OCI-LY3 (cell line): Measurements from ENCODE around the gene DNM3.

ENCODE experiments used
- EZH2phosphoT487 ChIP-seq: fragments of 200-600 bp; shearing (Covaris generic); IDR thresholded peaks from 2 replicates; pipeline ENCODE4 v1.6.1; 2018; ENCODE audit warnings: antibody characterized with exemption, mixed run types, low read depth
- TF ChIP-seq, protein P1 (sequence below): fragments of 200-600, 300-600 bp; sonication (generic); IDR thresholded peaks from 2 replicates; pipeline ENCODE4 v1.5.1; 2014; ENCODE audit warnings: antibody characterized with exemption, low read length, low read depth

DNA sequence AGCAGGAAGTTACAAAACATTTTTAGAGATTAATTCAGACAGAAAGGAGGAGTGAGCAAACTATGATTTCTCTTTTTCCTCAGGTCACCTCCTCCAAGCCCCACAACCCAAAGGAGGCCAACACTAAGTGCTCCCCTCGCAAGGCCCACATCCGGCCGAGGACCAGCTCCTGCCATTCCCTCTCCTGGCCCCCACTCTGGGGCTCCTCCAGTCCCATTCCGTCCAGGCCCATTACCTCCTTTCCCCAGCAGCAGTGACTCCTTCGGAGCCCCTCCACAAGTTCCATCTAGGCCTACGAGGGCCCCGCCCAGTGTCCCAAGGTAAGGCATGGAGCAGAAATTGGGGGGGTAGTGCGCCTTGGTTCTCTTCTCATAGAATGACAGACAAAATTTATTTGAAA is 547.2 kb downstream of the DNM3 start:
- TF ChIP-seq, protein P1, sequence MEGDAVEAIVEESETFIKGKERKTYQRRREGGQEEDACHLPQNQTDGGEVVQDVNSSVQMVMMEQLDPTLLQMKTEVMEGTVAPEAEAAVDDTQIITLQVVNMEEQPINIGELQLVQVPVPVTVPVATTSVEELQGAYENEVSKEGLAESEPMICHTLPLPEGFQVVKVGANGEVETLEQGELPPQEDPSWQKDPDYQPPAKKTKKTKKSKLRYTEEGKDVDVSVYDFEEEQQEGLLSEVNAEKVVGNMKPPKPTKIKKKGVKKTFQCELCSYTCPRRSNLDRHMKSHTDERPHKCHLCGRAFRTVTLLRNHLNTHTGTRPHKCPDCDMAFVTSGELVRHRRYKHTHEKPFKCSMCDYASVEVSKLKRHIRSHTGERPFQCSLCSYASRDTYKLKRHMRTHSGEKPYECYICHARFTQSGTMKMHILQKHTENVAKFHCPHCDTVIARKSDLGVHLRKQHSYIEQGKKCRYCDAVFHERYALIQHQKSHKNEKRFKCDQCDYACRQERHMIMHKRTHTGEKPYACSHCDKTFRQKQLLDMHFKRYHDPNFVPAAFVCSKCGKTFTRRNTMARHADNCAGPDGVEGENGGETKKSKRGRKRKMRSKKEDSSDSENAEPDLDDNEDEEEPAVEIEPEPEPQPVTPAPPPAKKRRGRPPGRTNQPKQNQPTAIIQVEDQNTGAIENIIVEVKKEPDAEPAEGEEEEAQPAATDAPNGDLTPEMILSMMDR = no peak
- TF ChIP-seq EZH2phosphoT487 = no peak
